Measurements from ENCODE around the gene GNG7.

DNA sequence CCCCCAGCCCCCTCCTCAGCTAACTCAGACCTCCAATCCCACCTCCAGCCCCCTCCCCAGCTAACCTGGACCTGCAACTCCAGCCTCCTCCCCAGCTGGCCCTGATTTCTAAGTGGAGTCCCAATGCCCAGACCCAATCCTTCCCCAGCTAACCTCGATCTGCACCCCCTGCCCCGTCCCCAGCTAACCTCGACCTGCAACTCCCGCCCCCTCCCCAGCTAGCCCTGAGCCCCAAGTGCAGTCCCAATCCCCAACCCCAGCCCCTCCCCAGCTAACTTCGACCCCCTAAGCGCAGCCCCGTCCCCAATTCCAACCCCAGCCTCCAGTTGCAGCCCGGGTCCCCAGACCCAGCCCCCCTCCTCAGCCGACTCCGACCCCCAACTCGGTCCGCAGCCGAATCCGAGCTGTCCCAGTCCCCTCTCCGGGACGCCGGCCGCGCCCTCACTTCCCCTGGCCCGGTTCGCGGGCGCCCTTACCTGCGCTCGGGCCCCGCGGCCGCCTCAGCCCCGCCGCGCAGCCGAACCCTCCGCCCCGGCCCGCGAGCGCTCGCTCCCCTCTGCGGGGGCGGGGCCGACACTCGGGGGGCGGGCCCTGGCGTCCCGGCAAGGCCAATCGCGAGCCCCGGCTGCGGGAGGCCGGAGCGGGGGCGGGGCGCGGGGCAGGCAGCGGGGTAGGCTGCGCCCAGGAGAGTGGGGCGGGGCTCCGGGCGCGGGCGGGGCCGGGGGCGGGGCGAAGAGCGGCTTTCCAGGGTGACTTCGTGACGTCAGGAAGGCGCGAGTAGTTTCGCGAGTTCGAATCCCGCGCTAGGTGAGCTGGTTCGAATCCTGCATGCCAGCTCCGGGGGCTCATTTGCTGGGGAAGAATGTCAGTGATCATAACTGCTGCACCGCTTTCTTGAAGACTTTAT is at the start of gene GNG7:
- TF ChIP-seq, protein P1, sequence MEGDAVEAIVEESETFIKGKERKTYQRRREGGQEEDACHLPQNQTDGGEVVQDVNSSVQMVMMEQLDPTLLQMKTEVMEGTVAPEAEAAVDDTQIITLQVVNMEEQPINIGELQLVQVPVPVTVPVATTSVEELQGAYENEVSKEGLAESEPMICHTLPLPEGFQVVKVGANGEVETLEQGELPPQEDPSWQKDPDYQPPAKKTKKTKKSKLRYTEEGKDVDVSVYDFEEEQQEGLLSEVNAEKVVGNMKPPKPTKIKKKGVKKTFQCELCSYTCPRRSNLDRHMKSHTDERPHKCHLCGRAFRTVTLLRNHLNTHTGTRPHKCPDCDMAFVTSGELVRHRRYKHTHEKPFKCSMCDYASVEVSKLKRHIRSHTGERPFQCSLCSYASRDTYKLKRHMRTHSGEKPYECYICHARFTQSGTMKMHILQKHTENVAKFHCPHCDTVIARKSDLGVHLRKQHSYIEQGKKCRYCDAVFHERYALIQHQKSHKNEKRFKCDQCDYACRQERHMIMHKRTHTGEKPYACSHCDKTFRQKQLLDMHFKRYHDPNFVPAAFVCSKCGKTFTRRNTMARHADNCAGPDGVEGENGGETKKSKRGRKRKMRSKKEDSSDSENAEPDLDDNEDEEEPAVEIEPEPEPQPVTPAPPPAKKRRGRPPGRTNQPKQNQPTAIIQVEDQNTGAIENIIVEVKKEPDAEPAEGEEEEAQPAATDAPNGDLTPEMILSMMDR (IDR thresholded peaks at IDR 0.05): no peak
- no peak for TF ChIP-seq POLR2A (IDR thresholded peaks at IDR 0.05)
